HEK293 (cell line): Measurements from ENCODE around the gene NPDC1.

Source experiments
- KLF10 ChIP-seq: fragments of 450-650 bp; IDR thresholded peaks from 2 replicates; pipeline ENCODE4 v1.5.1; 2018; ENCODE audit warnings: missing biosample characterization, mild to moderate bottlenecking, missing genetic modification characterization
- PATZ1 ChIP-seq: fragments of 450-650 bp; formaldehyde crosslinking; IDR thresholded peaks from 2 replicates; pipeline ENCODE4 v1.5.1; 2016; ENCODE audit warnings: missing biosample characterization, missing genetic modification characterization
- SCRT2 ChIP-seq: fragments of 450-650 bp; formaldehyde crosslinking; IDR thresholded peaks from 2 replicates; pipeline ENCODE4 v1.5.1; 2016; ENCODE audit warnings: missing biosample characterization, missing genetic modification characterization
- ZBTB1 ChIP-seq: fragments of 450-650 bp; formaldehyde crosslinking; IDR thresholded peaks from 2 replicates; pipeline ENCODE4 v1.5.1; 2016; ENCODE audit warnings: missing biosample characterization, missing genetic modification characterization
- ZBTB6 ChIP-seq: fragments of 450-650 bp; formaldehyde crosslinking; IDR thresholded peaks from 2 replicates; pipeline ENCODE4 v1.5.1; 2017; ENCODE audit warnings: missing biosample characterization, missing genetic modification characterization
- ZBTB7A ChIP-seq: fragments of 450-650 bp; formaldehyde crosslinking; IDR thresholded peaks from 2 replicates; pipeline ENCODE4 v1.5.1; 2016; ENCODE audit warnings: low read depth, missing biosample characterization, missing genetic modification characterization
- ZBTB8A ChIP-seq: fragments of 450-650 bp; formaldehyde crosslinking; IDR thresholded peaks from 2 replicates; pipeline ENCODE4 v1.5.1; 2016; ENCODE audit warnings: missing biosample characterization, missing genetic modification characterization
- ZNF155 ChIP-seq: fragments of 450-650 bp; formaldehyde crosslinking; IDR thresholded peaks from 2 replicates; pipeline ENCODE4 v1.5.1; 2016; ENCODE audit warnings: missing biosample characterization, missing genetic modification characterization
- ZNF248 ChIP-seq: fragments of 450-650 bp; formaldehyde crosslinking; IDR thresholded peaks from 2 replicates; pipeline ENCODE4 v1.5.1; 2017; ENCODE audit warnings: missing biosample characterization, missing genetic modification characterization
- ZNF274 ChIP-seq, 2 experiments: fragments of 200-500 bp in 1 of 2; fragments of 450-650 bp in 1 of 2; sonication (Bioruptor generic) in 1 of 2; formaldehyde crosslinking in 1 of 2; IDR thresholded peaks; 2 replicates each; pipeline versions ENCODE4 v1.5.1 to v1.6.1; 2014 to 2016; ENCODE audit warnings: borderline replicate concordance in 1 of 2, inconsistent platforms in 1 of 2, low read length in 1 of 2, missing biosample characterization in 1 of 2, missing genetic modification characterization in 1 of 2
- ZNF324 ChIP-seq: fragments of 450-650 bp; formaldehyde crosslinking; IDR thresholded peaks from 2 replicates; pipeline ENCODE4 v1.5.1; 2016; ENCODE audit warnings: missing biosample characterization, missing genetic modification characterization
- ZNF366 ChIP-seq: fragments of 450-650 bp; formaldehyde crosslinking; conservative IDR thresholded peaks from 2 replicates; pipeline ENCODE4 v1.5.1; 2016; ENCODE audit warnings: missing biosample characterization, missing genetic modification characterization
- ZNF449 ChIP-seq: fragments of 450-650 bp; formaldehyde crosslinking; IDR thresholded peaks from 2 replicates; pipeline ENCODE4 v1.5.1; 2017; ENCODE audit warnings: missing biosample characterization, mild to moderate bottlenecking, missing genetic modification characterization, moderate library complexity
- ZNF501 ChIP-seq: fragments of 450-650 bp; formaldehyde crosslinking; IDR thresholded peaks from 2 replicates; pipeline ENCODE4 v1.5.1; 2016; ENCODE audit warnings: missing biosample characterization, missing genetic modification characterization
- ZNF518A ChIP-seq: fragments of 450-650 bp; formaldehyde crosslinking; conservative IDR thresholded peaks from 2 replicates; pipeline ENCODE4 v1.5.1; 2016; ENCODE audit warnings: low read depth, missing biosample characterization, missing genetic modification characterization
- ZNF580 ChIP-seq: fragments of 450-650 bp; formaldehyde crosslinking; IDR thresholded peaks from 2 replicates; pipeline ENCODE4 v1.5.1; 2016; ENCODE audit warnings: missing biosample characterization, missing genetic modification characterization
- ZNF645 ChIP-seq: fragments of 450-650 bp; formaldehyde crosslinking; IDR thresholded peaks from 2 replicates; pipeline ENCODE4; 2016; ENCODE audit warnings: missing biosample characterization, missing genetic modification characterization
- ZNF664 ChIP-seq: fragments of 450-650 bp; formaldehyde crosslinking; IDR thresholded peaks from 2 replicates; pipeline ENCODE4 v1.5.1; 2016; ENCODE audit warnings: missing biosample characterization, missing genetic modification characterization
- ZNF701 ChIP-seq: fragments of 450-650 bp; formaldehyde crosslinking; IDR thresholded peaks from 2 replicates; pipeline ENCODE4 v1.5.1; 2016; ENCODE audit warnings: missing biosample characterization, missing genetic modification characterization
- ZNF792 ChIP-seq: fragments of 450-650 bp; formaldehyde crosslinking; IDR thresholded peaks from 2 replicates; pipeline ENCODE4 v1.5.1; 2016; ENCODE audit warnings: missing biosample characterization, missing genetic modification characterization

NPDC1 gene

GRCh38 chr9:137070201-137070905 lies 24.4 kb upstream of the NPDC1 start, which contains the start of gene SAPCD2 (continued):
- TF ChIP-seq ZNF274 (IDR thresholded peaks at IDR 0.05; ENCODE audit: low read length) (no peak), ZNF274 (tag by site-specific recombination; IDR thresholded peaks at IDR 0.05; ENCODE audit: borderline replicate concordance) (no peak), ZNF792 (no peak), ZNF580 (tag by site-specific recombination) (no peak), ZNF155 (tag by site-specific recombination) (no peak), ZNF366 (tag by site-specific recombination) (0 out of 2 replicates have a peak, but pooled peaks have one; percentile 28), KLF10 (peak; percentile 50; the same call in 1 of the 2 replicates), ZBTB8A (tag by site-specific recombination) (peak; percentile 90), ZBTB1 (tag by site-specific recombination) (no peak), ZNF664 (tag by site-specific recombination) (no peak), ZNF518A (tag by site-specific recombination) (0 out of 2 replicates have a peak, but pooled peaks have one; percentile 16), ZNF645 (tag by site-specific recombination) (no peak), ZBTB6 (tag by site-specific recombination) (0 out of 2 replicates have a peak, but pooled peaks have one; percentile 3), ZNF248 (tag by site-specific recombination) (no peak), PATZ1 (tag by site-specific recombination) (peak; percentile 95), ZBTB7A (tag by site-specific recombination) (no peak), ZNF501 (tag by site-specific recombination) (no peak), ZNF449 (tag by site-specific recombination) (peak; percentile 79), ZNF324 (tag by site-specific recombination) (no peak), SCRT2 (tag by site-specific recombination) (no peak), ZNF701 (tag by site-specific recombination) (no peak)
